Liver (tissue), 3 donors: ENCODE results near the gene SC5D.

Experiments used
- CTCF ChIP-seq: fragments of 150-350 bp; IDR thresholded peaks from 2 replicates; pipeline ENCODE4 v1.5.1; 2017; ENCODE audit warnings: improper control_type of control experiment, low read depth, low read length; ENCODE audit not compliant: missing input control
- GABPA ChIP-seq, 2 donors: IDR thresholded peaks in 1 of 2; conservative IDR thresholded peaks in 1 of 2; 2 replicates each; pipeline ENCODE4 v1.6.1; 2016; ENCODE audit warnings: antibody characterized with exemption in 2 of 2, mild to moderate bottlenecking in 1 of 2, moderate library complexity in 1 of 2
- SP1 ChIP-seq: IDR thresholded peaks from 2 replicates; pipeline ENCODE4 v1.6.1; 2018; ENCODE audit warnings: antibody characterized with exemption, mild to moderate bottlenecking
- YY1 ChIP-seq: IDR thresholded peaks from 2 replicates; pipeline ENCODE4 v1.6.1; 2016; ENCODE audit warnings: antibody characterized with exemption, mild to moderate bottlenecking
- donor health status: healthy.
- donor health status: healthy.

- no peak for TF ChIP-seq CTCF
- no peak for TF ChIP-seq YY1
- no peak for TF ChIP-seq SP1
- no peak for TF ChIP-seq GABPA (IDR thresholded peaks at IDR 0.05 in 1 of 2, conservative IDR thresholded peaks at IDR 0.05 in 1 of 2)
Measured at GRCh38 chr11:121338536-121338935, 46.0 kb downstream of the SC5D start.
